ENCODE data around the gene JMJD6.

- no peak for TF ChIP-seq POLR2AphosphoS5 (IDR thresholded peaks at IDR 0.05; ENCODE audit: low read depth, low read length)
- no peak for TF ChIP-seq POLR2A (IDR thresholded peaks at IDR 0.05; ENCODE audit: low read depth, low read length)
- no peak for TF ChIP-seq TAF1 (IDR thresholded peaks at IDR 0.05; ENCODE audit: borderline replicate concordance, low read depth, low read length)
Measured at GRCh38 chr17:76681222-76682137, 44.9 kb downstream of the JMJD6 start.
